Cardiac muscle cell (in vitro differentiated cells and primary cell): ENCODE measurements around the gene AR. TPM values are rescaled to one million over a fixed set of nuclear protein-coding genes. Genes with fewer than 3 reads are reported as not detected.
A peak's percentile ranks its signal among the peaks of the same experiment; 100 is the strongest.

Experiments
- DNase-seq, 2 donors: peaks; one replicate each; pipeline versions ENCODE4 v3.0.0 to v3.0.0-alpha.2; 2010 to 2017; ENCODE audit warnings: low read depth in 1 of 2, low spot score in 1 of 2
- H3K27ac ChIP-seq: fragments of 200-600 bp; sonication (generic); 2 replicates; pipeline ENCODE4 v1.5.1; 2016
- H3K27me3 ChIP-seq: fragments of 200-600 bp; sonication (generic); 2 replicates; pipeline ENCODE4 v1.6.0; 2016; ENCODE audit warnings: control low read depth
- H3K36me3 ChIP-seq: fragments of 200-600 bp; sonication (generic); 2 replicates; pipeline ENCODE4 v1.5.1; 2016; ENCODE audit warnings: control low read depth
- H3K4me1 ChIP-seq: fragments of 200-600 bp; sonication (generic); 2 replicates; pipeline ENCODE4 v1.8.1; 2017; ENCODE audit warnings: low read depth, mild to moderate bottlenecking, mixed run types
- H3K4me3 ChIP-seq: fragments of 200-600 bp; sonication (generic); 2 replicates; pipeline ENCODE4 v1.5.1; 2016; ENCODE audit warnings: mild to moderate bottlenecking
- H3K9me3 ChIP-seq: fragments of 200-600 bp; sonication (generic); 2 replicates; pipeline ENCODE4 v1.5.1; 2017; ENCODE audit warnings: low read depth, mild to moderate bottlenecking, control low read depth
- CTCF ChIP-seq: IDR thresholded peaks from 2 replicates; pipeline ENCODE4 v1.5.1; 2012; ENCODE audit warnings: low read depth, mild to moderate bottlenecking, low read length
- polyA plus RNA-seq: library from polyadenylated mRNA; unstranded; fragments of >200 nt; fragmentation: Nextera tagmentation; extraction: Ambion mirVana; gene quantifications from 2 replicates; pipeline ENCODE4 v1.2.1, GENCODE V29; 2016
- total RNA-seq: library from RNA; depleted of rRNA; stranded (reverse); fragments of >200 nt; gene quantifications from 2 replicates; pipeline ENCODE4 v1.2.3, GENCODE V29; 2016

AR gene
- total and polyA plus RNA-seq, 2 experiments from 2014 or later, result 0.24 to 0.93 TPM

GRCh38 chrX:67730296-67730695 lies 186.5 kb downstream of the AR start:
- H3K27me3 ChIP-seq, result no peaks in the 10 kb centered on the region
- H3K4me1 ChIP-seq, result no peaks in the 10 kb centered on the region
- no peaks in the 10 kb centered on the region for H3K36me3 ChIP-seq
- H3K27ac ChIP-seq, result no peak overlapping the region
- no peak for TF ChIP-seq CTCF
- no peak overlapping the region for H3K4me3 ChIP-seq
- H3K9me3 ChIP-seq, result no peaks in the 10 kb centered on the region
- no peak for DNase-seq

- Histone ChIP-seq H3K4me1 (no peaks in the 10 kb centered on the region), H3K9me3 (no peaks in the 10 kb centered on the region), H3K4me3 (no peak overlapping the region), H3K27me3 (no peaks in the 10 kb centered on the region), H3K36me3 (no peaks in the 10 kb centered on the region), H3K27ac (no peak overlapping the region)
- no peak for TF ChIP-seq CTCF
- no peak for DNase-seq
Measured at GRCh38 chrX:67731061-67731460, 187.2 kb downstream of the AR start.

GRCh38 chrX:67732864-67733263 lies 189.0 kb downstream of the AR start:
- Histone ChIP-seq H3K36me3 (no peaks in the 10 kb centered on the region), H3K4me3 (no peak overlapping the region), H3K27me3 (no peaks in the 10 kb centered on the region), H3K4me1 (no peaks in the 10 kb centered on the region), H3K9me3 (no peaks in the 10 kb centered on the region), H3K27ac (no peak overlapping the region)
- DNase-seq, result no peak
- TF ChIP-seq CTCF, result no peak

- no peak overlapping the region for H3K27ac ChIP-seq
- no peak for TF ChIP-seq CTCF
- H3K4me3 ChIP-seq, result no peak overlapping the region
- H3K9me3 ChIP-seq, result no peaks in the 10 kb centered on the region
- H3K36me3 ChIP-seq, result no peaks in the 10 kb centered on the region
- DNase-seq, result peak in 1 of 2 donors; percentile 4
- no peaks in the 10 kb centered on the region for H3K4me1 ChIP-seq
- no peaks in the 10 kb centered on the region for H3K27me3 ChIP-seq
Measured at GRCh38 chrX:67734111-67734753, 190.4 kb downstream of the AR start.

GRCh38 chrX:67749536-67749935 lies 205.7 kb downstream of the AR start:
- DNase-seq, result no peak
- TF ChIP-seq CTCF, result no peak
- no peak overlapping the region for H3K27ac ChIP-seq

More at GRCh38 chrX:67749536-67749935, 205.7 kb downstream of the AR start:
- no peak overlapping the region for H3K4me3 ChIP-seq
- H3K9me3 ChIP-seq, result no peaks in the 10 kb centered on the region
- no peaks in the 10 kb centered on the region for H3K27me3 ChIP-seq
- H3K36me3 ChIP-seq, result no peaks in the 10 kb centered on the region
- no peaks in the 10 kb centered on the region for H3K4me1 ChIP-seq
